T follicular helper cell (primary cell): ENCODE results near the gene WDR37.

ENCODE experiments used
- DNase-seq: peaks from one replicate; pipeline ENCODE4 v3.0.0-alpha.2; 2020; ENCODE audit warnings: low read depth

The WDR37 gene

GRCh38 chr10:1074052-1074747, 18.0 kb downstream of the WDR37 start:
- DNase-seq = no peak

- no peak for DNase-seq
Measured at GRCh38 chr10:1074748-1075308, 18.6 kb downstream of the WDR37 start.

DNA sequence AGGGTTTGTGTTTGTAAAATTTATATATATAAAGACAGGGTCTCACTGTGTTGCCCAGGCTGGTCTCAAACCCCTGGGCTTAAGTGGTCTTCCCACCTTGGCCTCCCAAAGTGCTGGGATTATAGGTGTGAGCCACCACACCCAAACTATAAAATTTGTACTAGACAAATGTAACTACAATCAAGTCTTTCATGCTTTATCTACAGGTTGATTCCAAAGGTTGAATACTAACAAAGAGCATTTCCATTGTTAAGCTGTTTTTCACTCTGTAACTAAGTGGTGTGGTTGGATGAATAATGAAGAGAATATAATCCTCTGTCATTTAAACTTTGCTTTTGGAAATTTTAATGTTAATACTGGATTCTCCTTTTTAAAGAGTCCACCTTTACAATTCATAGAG, 22.5 kb downstream of the WDR37 start:
- DNase-seq = no peak

GRCh38 chr10:1083581-1083980, 27.4 kb downstream of the WDR37 start:
- DNase-seq = no peak

DNA sequence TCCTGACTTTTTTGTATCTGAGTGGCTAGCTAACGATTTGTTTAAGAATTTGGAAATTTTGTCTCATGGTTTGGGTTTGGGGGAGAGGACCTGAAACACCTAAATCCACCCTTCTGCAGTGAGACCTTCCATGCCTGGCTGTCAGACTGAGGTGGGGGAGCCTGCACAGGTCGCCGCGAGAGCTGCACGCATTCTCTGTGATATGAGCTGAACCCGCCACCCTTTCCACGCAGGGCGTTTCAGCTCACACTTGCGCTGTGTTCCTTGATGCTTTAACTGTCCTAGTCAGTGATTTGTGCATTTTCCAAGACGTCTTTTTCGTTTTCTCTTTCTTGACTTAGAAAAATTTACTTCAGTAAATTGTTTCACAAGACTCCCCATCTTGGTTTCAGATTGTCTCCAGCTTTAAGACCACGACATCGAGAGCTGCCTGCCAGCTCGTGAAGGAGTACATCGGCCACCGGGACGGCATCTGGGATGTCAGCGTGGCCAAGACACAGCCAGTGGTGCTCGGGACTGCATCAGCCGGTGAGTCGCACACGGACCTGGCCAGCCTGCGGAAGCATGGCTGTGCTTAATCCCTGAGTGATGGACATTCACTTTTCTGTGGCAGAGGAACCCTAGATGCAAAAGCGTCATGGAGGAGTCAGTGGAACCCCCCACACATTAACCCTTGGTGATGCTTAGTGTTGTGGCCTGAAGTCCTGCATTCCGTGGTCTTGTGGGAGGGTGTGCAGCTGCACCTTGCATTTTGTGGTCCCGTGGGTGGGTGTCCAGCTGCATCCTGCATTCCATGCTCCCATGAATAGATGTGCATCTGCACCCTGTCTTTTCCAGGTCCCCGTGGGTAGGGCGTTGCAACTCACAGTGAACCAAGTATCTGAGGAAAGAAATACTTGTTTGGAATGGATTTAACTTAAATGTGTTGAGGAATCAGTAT, 28.1 kb downstream of the WDR37 start:
- DNase-seq = no peak

DNA sequence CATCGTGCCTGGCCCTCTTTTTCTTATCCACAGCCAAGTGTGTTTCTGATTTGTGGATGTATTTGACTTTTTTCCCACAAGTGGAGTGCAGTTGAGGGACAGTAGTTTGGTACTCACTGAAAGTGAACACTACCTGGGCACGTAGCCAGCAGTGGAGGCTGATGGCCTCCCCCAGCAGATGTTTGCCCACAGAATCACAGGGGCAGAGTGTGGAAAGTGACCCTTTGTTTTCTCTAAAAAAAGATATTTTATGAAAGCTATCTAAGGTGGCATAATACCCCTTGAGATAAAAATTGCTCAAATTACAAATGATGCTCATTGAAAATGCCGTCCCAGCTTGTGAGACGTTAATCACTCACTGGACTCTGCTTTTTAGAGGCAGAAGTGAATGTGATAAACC, 29.1 kb downstream of the WDR37 start:
- DNase-seq = no peak

GRCh38 chr10:1086787-1087186, 30.6 kb downstream of the WDR37 start:
- no peak for DNase-seq

- DNase-seq = no peak
Measured at GRCh38 chr10:1089017-1089689, 33.0 kb downstream of the WDR37 start.

- DNase-seq = no peak
Measured at GRCh38 chr10:1090696-1091095, 34.5 kb downstream of the WDR37 start.

GRCh38 chr10:1093696-1094095, 37.5 kb downstream of the WDR37 start:
- DNase-seq = no peak

DNA sequence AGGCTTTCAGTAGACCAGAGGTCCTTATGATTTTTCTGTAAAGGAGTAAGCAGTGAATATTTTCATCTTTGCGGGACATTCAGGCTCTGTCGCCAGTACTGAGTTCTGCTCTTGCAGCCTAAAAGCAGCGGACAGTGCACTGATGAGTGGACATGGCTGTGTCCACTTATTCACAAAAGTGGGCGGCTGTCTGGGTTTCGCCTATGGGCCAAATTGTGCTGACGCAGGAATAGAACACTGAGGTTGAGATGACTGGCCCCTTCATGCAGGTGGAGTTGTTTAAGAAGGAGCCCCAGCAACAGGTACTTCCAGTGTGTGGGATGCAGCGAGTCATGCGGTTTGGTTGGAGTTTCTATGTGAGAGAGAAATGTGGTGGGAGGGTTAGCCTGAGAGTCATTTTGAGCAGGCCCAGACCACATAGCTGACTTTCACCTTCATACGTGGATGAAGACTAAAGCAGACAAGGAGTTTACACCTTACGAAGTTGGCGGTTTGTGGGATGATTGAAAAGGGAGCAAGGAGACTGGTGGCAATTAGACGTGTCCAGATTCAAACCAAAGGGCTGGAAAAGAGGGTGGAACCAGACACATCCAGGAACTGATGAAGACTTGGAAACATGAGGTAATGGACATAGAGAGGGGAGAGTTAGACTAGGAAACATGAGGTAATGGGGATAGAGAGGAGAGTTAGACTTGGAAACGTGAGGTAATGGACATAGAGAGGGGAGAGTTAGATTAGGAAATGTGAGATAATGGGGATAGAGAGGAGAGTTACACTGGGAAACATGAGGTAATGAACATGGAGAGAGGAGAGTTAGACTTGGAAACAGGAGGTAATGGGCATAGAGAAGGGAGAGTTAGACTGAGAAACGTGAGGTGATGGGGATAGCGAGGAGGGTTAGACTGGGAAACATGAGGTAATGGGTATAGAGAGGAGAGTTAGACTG, 38.2 kb downstream of the WDR37 start:
- no peak for DNase-seq

DNA sequence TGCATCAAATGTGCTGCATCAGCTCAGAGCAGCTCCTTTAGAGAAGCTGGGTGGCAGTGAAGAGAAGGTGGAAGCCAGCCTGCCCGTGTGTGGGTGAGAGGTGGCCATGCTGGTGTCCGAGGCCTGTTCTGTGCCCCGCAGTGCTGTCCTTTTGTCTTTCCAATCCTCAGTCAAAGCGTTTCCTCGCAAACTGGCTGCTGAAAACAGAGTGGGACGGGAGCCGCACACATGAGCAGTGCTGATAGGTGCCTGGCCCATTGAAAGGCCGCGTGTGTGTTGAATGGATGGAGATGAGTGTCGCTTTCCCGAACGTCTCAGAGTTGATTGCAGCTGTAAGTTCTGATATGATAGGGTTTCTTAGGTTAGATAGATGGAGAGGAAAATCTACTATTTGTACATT, 39.3 kb downstream of the WDR37 start:
- DNase-seq = no peak

DNA sequence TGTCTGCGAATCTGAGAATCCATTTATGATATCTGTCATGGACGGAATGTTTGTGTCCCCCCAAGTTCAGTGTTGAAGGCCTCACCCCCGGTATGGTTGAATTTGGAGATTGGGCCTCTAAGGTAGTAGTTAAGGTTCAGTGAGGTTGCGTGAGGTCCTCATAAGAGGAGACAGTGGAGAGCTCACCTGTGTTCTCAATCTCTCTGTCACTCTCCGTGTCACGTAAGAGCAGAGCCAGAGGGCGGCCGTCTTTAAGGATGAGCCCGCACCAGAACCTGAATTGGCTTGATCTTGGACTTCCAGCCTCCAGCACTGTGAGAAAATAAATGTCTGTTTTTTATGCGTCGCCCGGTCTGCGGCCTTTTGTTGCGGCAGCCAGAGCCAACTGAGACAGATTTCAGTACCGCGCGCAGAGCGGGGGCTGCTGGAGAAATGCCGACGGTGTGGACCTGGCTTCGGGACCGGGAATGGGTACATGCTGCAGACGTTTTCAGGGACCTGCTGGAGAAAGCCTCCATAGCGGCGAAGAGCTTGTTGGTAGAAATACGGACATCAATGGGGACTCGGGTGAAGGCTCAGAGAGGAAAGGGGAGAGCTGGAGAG, 40.2 kb downstream of the WDR37 start:
- no peak for DNase-seq

GRCh38 chr10:1097436-1097835, 41.3 kb downstream of the WDR37 start:
- DNase-seq = no peak

DNA sequence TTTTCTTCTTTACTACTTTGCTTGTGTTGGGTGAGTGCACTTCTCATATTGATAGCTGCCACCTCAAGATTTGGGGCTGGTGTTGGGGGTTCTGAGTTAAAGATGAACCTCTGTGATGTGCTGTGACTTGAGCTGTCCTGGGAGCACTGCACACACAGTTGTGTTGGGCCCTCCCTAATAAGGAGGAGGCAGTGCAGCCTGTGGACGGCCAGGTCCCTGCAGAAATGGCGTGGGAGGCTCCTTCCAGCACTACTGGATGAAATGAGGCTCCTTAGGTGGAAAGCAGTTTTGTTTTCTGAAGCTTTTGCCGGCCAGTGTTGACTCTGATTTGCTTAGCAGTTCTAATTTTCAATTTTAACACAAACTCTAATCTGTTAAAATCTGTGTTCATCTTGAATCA, 44.0 kb downstream of the WDR37 start:
- no peak for DNase-seq

- DNase-seq = no peak
Measured at GRCh38 chr10:1100691-1101368, 44.6 kb downstream of the WDR37 start.

DNA sequence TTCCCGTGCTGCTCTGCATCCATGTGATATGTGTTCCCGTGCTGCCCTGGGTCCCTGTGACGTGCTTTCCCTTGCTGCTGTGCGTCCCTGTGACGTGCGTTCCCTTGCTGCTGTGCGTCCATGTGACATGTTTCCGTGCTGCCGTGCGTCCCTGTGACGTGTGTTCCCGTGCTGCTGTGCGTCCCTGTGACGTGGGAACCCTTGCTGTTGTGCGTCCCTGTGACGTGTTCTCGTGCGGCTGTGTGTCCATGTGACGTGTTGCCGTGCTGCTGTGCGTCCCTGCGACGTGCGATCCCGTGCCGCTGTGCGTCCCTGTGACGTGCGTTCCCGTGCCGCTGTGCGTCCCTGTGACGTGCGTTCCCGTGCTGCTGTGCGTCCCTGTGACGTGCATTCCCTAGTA, 45.8 kb downstream of the WDR37 start:
- DNase-seq = no peak

- DNase-seq = no peak
Measured at GRCh38 chr10:1102416-1102815, 46.2 kb downstream of the WDR37 start.

DNA sequence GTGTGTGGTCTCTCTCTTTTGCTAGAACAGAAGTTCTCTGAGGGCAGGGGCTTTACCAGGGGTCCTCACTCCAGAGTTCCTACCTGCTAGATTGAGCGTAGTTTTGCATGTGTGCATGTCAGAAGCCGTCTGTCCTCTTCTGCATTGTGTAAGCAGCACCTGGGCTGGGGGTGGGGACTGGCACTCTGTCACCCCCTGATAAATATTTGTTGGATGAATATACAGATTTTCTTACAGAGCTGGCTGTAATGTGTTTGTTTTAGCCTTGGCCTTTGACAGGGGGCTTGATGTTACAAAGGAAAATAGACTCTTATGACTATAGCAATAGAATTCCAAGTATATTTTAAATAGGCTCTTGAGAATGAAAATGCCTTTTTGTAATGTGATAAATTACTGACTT, 46.6 kb downstream of the WDR37 start:
- no peak for DNase-seq

- DNase-seq = no peak
Measured at GRCh38 chr10:1103551-1103950, 47.4 kb downstream of the WDR37 start.
